Brain microvascular endothelial cell (primary cell): ENCODE measurements around the gene CRB2.

Experiments
- DNase-seq: peaks from one replicate; pipeline ENCODE4 v3.0.0-alpha.2; 2020
- H3K27ac ChIP-seq: fragments of 250-450 bp; sonication (Bioruptor Pico); 2 replicates; pipeline ENCODE4 v1.5.1; 2020; ENCODE audit warnings: mild to moderate bottlenecking, moderate library complexity
- H3K27me3 ChIP-seq: fragments of 250-450 bp; sonication (Bioruptor Pico); replicated peaks from 2 replicates; pipeline ENCODE4 v1.5.1; 2020; ENCODE audit warnings: mild to moderate bottlenecking
- H3K36me3 ChIP-seq: fragments of 250-450 bp; sonication (Bioruptor Pico); replicated peaks from 2 replicates; pipeline ENCODE4 v1.5.1; 2020; ENCODE audit warnings: mild to moderate bottlenecking
- H3K4me3 ChIP-seq: 2 replicates; pipeline ENCODE4 v1.5.1; 2011; ENCODE audit warnings: low read depth, mild to moderate bottlenecking, control low read depth, low read length, moderate library complexity
- CTCF ChIP-seq: IDR thresholded peaks from 2 replicates; pipeline ENCODE4 v1.5.1; 2011; ENCODE audit warnings: low read depth, mild to moderate bottlenecking, moderate library complexity, low read length, control low read depth, inconsistent platforms; ENCODE audit errors: missing control alignments
- in situ Hi-C: cut with HindIII; loops from 2 replicates; pipeline ENCODE4 v1.10.0; 2017; ENCODE audit warnings: low sequenced_read_pairs, low pct_ligation_motif_present

The CRB2 gene

DNA sequence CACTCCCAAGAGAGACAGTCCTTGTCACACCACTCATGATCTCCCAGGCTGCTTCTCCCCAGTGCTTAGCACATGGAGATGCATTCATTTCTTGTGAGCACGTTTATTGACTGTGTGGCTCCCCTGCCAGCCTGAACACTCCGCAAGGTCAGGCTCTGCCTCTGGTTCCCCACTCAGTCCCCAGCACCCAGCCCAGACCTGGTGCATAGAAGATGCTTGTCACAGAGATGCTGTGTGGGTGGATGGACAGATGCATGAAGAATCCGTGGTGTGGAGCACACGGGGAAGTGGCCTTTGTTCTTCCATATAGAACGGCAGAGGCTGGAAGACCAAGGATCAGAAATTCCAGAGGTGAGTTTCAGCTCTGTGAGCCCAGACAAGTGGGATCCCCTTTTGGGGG, 13.8 kb upstream of the CRB2 start:
- in situ Hi-C loops: loop anchor here (25.0 kb wide), 1 partner anchor 230 kb away; no protein-coding TSS in a partner anchor
- DNase-seq: no peak
- no peak overlapping the region for H3K27ac ChIP-seq
- H3K4me3 ChIP-seq: no peak overlapping the region
- no peaks in the 10 kb centered on the region for H3K27me3 ChIP-seq
- no peak for TF ChIP-seq CTCF
- no peaks in the 10 kb centered on the region for H3K36me3 ChIP-seq

GRCh38 chr9:123343443-123344191, 12.4 kb upstream of the CRB2 start:
- H3K4me3 ChIP-seq: no peak overlapping the region
- H3K27ac ChIP-seq: no peak overlapping the region
- no peak for TF ChIP-seq CTCF
- H3K27me3 ChIP-seq: no peaks in the 10 kb centered on the region
- in situ Hi-C loops: loop anchor here (25.0 kb wide), 1 partner anchor 231 kb away; no protein-coding TSS in a partner anchor
- H3K36me3 ChIP-seq: no peaks in the 10 kb centered on the region
- no peak for DNase-seq

- no peak for DNase-seq
- in situ Hi-C loops: loop anchor here (25.0 kb wide), 1 partner anchor 232 kb away; no protein-coding TSS in a partner anchor
- Histone ChIP-seq H3K27me3 (peaks cover 2% of the 10 kb centered on the region), H3K27ac (no peak overlapping the region), H3K36me3 (no peaks in the 10 kb centered on the region), H3K4me3 (no peak overlapping the region)
- TF ChIP-seq CTCF: no peak
Measured at GRCh38 chr9:123344192-123344949, 11.6 kb upstream of the CRB2 start.

GRCh38 chr9:123345567-123345955, 10.4 kb upstream of the CRB2 start:
- no peak for TF ChIP-seq CTCF
- Histone ChIP-seq H3K4me3 (no peak overlapping the region), H3K36me3 (no peaks in the 10 kb centered on the region), H3K27ac (no peak overlapping the region), H3K27me3 (peaks cover 2% of the 10 kb centered on the region)
- no peak for DNase-seq
- in situ Hi-C loops: loop anchor here (25.0 kb wide), 1 partner anchor 233 kb away; no protein-coding TSS in a partner anchor

DNA sequence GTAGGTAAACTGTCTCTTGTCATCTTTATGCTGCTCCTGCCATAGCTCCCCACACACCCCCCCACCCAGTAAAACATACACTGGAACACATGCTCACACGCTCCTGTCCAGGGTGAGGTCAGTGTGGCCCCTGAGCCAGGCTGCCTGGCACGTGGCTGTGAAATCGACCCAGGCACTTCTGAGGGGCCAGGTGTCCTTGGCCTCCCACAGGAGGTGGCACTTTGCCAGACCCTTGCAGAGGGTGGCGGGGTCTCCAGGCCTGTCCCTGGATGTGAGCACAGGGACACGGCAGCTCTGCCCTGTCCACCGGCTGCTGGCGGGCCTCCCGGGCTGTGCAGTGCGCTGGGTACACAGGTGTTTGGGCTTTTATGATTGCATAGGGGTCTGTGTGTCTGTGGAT, 10.0 kb upstream of the CRB2 start:
- DNase-seq: no peak
- Histone ChIP-seq H3K36me3 (no peaks in the 10 kb centered on the region), H3K4me3 (no peak overlapping the region), H3K27me3 (peaks cover 3% of the 10 kb centered on the region), H3K27ac (no peak overlapping the region)
- TF ChIP-seq CTCF: no peak
- in situ Hi-C loops: loop anchor here (25.0 kb wide), 1 partner anchor 234 kb away; no protein-coding TSS in a partner anchor
